ENCODE measurements around the gene CACNA1C. TPM values are rescaled to one million over a fixed set of nuclear protein-coding genes. Genes with fewer than 3 reads are reported as not detected.
"Not testable (repeated sequence)": the region's sequence is repeated elsewhere in the genome, so short reads cannot be mapped to it uniquely, and the experiment has no call there.

The CACNA1C gene
- total RNA-seq, 4 donors from 2014 or later, result 2.0 to 4.2 (median 2.5) TPM

- H3K4me1 ChIP-seq, result no peaks in the 10 kb centered on the region
- intact Hi-C loops (cut with DNase I), result no loop called here
Measured at GRCh38 chr12:2255311-2255710, 202.5 kb downstream of the CACNA1C start.

GRCh38 chr12:2255731-2256130, 202.9 kb downstream of the CACNA1C start:
- 91 to 92% methylated on average over 9 of the region's 9 CpGs for WGBS, 2 donors
- H3K27me3 ChIP-seq; H3K4me1 ChIP-seq; H3K4me3 ChIP-seq (replicated peaks in 1 of 3); DNase-seq; H3K36me3 ChIP-seq; H3K9me3 ChIP-seq; H3K27ac ChIP-seq; intact Hi-C loops (cut with DNase I): not testable (repeated sequence)

More at GRCh38 chr12:2255311-2255710, 202.5 kb downstream of the CACNA1C start:
- TF ChIP-seq, protein P1, sequence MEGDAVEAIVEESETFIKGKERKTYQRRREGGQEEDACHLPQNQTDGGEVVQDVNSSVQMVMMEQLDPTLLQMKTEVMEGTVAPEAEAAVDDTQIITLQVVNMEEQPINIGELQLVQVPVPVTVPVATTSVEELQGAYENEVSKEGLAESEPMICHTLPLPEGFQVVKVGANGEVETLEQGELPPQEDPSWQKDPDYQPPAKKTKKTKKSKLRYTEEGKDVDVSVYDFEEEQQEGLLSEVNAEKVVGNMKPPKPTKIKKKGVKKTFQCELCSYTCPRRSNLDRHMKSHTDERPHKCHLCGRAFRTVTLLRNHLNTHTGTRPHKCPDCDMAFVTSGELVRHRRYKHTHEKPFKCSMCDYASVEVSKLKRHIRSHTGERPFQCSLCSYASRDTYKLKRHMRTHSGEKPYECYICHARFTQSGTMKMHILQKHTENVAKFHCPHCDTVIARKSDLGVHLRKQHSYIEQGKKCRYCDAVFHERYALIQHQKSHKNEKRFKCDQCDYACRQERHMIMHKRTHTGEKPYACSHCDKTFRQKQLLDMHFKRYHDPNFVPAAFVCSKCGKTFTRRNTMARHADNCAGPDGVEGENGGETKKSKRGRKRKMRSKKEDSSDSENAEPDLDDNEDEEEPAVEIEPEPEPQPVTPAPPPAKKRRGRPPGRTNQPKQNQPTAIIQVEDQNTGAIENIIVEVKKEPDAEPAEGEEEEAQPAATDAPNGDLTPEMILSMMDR (IDR thresholded peaks at IDR 0.05), result no peak
- no peak for TF ChIP-seq POLR2A (IDR thresholded peaks at IDR 0.05)
- 86 to 88% methylated on average over 1 to 2 of the region's 2 CpGs for WGBS, 2 donors
- Histone ChIP-seq H3K36me3 (no peaks in the 10 kb centered on the region), H3K4me3 (replicated peaks in 1 of 3) (no peak overlapping the region), H3K27ac (no peak overlapping the region), H3K9me3 (no peaks in the 10 kb centered on the region), H3K27me3 (no peaks in the 10 kb centered on the region)
- no peak for DNase-seq

GRCh38 chr12:2256453-2256852, 203.7 kb downstream of the CACNA1C start:
- Histone ChIP-seq H3K4me1 (no peaks in the 10 kb centered on the region), H3K4me3 (replicated peaks in 1 of 3) (no peak overlapping the region), H3K27ac (no peak overlapping the region), H3K9me3 (no peaks in the 10 kb centered on the region), H3K27me3 (no peaks in the 10 kb centered on the region), H3K36me3 (no peaks in the 10 kb centered on the region)
- no peak for DNase-seq
- 90 to 91% methylated on average over 6 of the region's 6 CpGs for WGBS, 2 donors
- intact Hi-C loops (cut with DNase I), result no loop called here
- TF ChIP-seq POLR2A (IDR thresholded peaks at IDR 0.05), result no peak
- TF ChIP-seq, protein P1 (IDR thresholded peaks at IDR 0.05), result no peak

- intact Hi-C loops (cut with DNase I), result no loop called here
- Histone ChIP-seq H3K27me3 (no peaks in the 10 kb centered on the region), H3K4me1 (no peaks in the 10 kb centered on the region), H3K27ac (no peak overlapping the region), H3K36me3 (no peaks in the 10 kb centered on the region), H3K4me3 (replicated peaks in 1 of 3) (no peak overlapping the region), H3K9me3 (no peaks in the 10 kb centered on the region)
- WGBS, 2 donors, result 79 to 84% methylated on average over 7 of the region's 7 CpGs
- no peak for DNase-seq
- TF ChIP-seq POLR2A (IDR thresholded peaks at IDR 0.05), result no peak
- TF ChIP-seq, protein P1 (IDR thresholded peaks at IDR 0.05), result no peak
Measured at GRCh38 chr12:2256915-2257314, 204.1 kb downstream of the CACNA1C start.

- 81 to 88% methylated on average over 2 of the region's 2 CpGs for WGBS, 2 donors
- intact Hi-C loops (cut with DNase I), result no loop called here
- no peaks in the 10 kb centered on the region for H3K36me3 ChIP-seq
- H3K27me3 ChIP-seq, result no peaks in the 10 kb centered on the region
- no peak for DNase-seq
- TF ChIP-seq, protein P1 (IDR thresholded peaks at IDR 0.05), result no peak
- TF ChIP-seq POLR2A (IDR thresholded peaks at IDR 0.05), result no peak
- H3K27ac ChIP-seq, result no peak overlapping the region
- H3K9me3 ChIP-seq, result no peaks in the 10 kb centered on the region
- no peaks in the 10 kb centered on the region for H3K4me1 ChIP-seq
- no peak overlapping the region for H3K4me3 ChIP-seq (replicated peaks in 1 of 3)
Measured at GRCh38 chr12:2258025-2258424, 205.2 kb downstream of the CACNA1C start.

GRCh38 chr12:2259369-2259768, 206.6 kb downstream of the CACNA1C start:
- intact Hi-C loops (cut with DNase I), result no loop called here
- H3K9me3 ChIP-seq, result no peaks in the 10 kb centered on the region
- no peaks in the 10 kb centered on the region for H3K4me1 ChIP-seq
- no peak overlapping the region for H3K4me3 ChIP-seq (replicated peaks in 1 of 3)
- 34 to 38% methylated on average over 4 of the region's 4 CpGs for WGBS, 2 donors
- no peaks in the 10 kb centered on the region for H3K27me3 ChIP-seq
- DNase-seq, result no peak
- TF ChIP-seq POLR2A (IDR thresholded peaks at IDR 0.05), result no peak
- TF ChIP-seq, protein P1 (IDR thresholded peaks at IDR 0.05), result no peak
- no peak overlapping the region for H3K27ac ChIP-seq
- H3K36me3 ChIP-seq, result no peaks in the 10 kb centered on the region
